Measurements from ENCODE around the gene NTHL1. TPM values are rescaled to one million over a fixed set of nuclear protein-coding genes. Genes with fewer than 3 reads are reported as not detected.
A peak's percentile ranks its signal among the peaks of the same experiment; 100 is the strongest.

Gene NTHL1
- total RNA-seq, 1 experiment from 2014 or later, result 39.8 TPM

DNA sequence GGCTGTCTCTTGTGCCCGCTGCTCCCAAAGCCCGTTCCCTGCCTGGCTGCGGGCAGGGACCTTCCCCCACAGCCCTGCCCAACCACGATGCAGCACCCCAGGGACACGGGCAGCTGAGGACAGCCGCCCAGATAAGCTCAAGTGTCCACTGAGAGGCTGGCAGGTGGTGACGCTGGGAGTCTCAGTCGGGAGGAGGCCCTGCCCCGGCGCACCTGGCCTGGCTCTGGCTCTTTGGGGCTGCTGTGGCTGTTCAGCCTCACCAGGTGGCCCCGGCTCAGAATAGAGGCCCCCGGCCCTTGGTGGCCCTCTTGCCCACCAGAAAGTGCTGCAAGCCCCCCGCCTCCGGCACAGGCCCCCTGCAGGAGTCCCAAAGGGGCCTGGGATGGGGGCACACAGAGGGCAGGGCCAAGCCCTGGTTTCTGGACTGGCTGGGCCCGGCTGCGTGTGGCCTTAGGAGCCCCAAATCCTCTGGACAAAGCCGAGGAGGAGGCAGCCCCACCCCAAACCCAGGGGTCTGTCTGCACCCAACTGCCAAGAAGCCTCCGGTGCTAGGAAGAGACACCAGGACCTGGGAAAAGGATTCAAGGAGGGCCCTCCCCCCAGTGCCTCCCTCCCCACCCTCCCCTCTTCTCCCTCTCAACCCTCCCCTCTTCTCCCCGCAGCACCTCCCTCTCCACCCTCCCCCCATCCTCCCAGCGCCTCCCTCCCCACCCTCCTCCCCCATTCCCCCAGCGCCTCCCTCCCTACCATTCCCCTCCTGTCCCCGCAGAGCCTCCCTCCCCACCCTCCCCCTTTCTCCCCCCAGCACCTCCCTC is 5.3 kb downstream of the NTHL1 start:
- CTCF ChIA-PET, result interaction anchor here (0.5 to 0.8 kb wide), 2 partner anchors 39 to 98 kb away, joined by 3 to 8 read pairs; no protein-coding TSS in a partner anchor
- Histone ChIP-seq H3K4me3 (ENCODE audit: low read depth in 2 of 2, low read length in 2 of 2) (no peak overlapping the region), H3K4me1 (ENCODE audit: control insufficient read depth, insufficient read depth, low read length) (peaks cover 54% of the 10 kb centered on the region), H3K9me3 (ENCODE audit: control insufficient read depth, insufficient read depth, low read depth, low read length) (no peaks in the 10 kb centered on the region), H3K36me3 (ENCODE audit: control insufficient read depth, insufficient read depth, low read length) (no peaks in the 10 kb centered on the region), H3K27ac (ENCODE audit: low read length) (peak overlapping the region; percentile 35; the same call in 1 of the 2 replicates), H3K27me3 (ENCODE audit: control insufficient read depth, insufficient read depth, low read length) (no peaks in the 10 kb centered on the region)
- TF ChIP-seq SIN3A (IDR thresholded peaks at IDR 0.05; ENCODE audit: borderline replicate concordance, insufficient read depth, low read depth, low read length), result no peak
- TF ChIP-seq, protein P1, sequence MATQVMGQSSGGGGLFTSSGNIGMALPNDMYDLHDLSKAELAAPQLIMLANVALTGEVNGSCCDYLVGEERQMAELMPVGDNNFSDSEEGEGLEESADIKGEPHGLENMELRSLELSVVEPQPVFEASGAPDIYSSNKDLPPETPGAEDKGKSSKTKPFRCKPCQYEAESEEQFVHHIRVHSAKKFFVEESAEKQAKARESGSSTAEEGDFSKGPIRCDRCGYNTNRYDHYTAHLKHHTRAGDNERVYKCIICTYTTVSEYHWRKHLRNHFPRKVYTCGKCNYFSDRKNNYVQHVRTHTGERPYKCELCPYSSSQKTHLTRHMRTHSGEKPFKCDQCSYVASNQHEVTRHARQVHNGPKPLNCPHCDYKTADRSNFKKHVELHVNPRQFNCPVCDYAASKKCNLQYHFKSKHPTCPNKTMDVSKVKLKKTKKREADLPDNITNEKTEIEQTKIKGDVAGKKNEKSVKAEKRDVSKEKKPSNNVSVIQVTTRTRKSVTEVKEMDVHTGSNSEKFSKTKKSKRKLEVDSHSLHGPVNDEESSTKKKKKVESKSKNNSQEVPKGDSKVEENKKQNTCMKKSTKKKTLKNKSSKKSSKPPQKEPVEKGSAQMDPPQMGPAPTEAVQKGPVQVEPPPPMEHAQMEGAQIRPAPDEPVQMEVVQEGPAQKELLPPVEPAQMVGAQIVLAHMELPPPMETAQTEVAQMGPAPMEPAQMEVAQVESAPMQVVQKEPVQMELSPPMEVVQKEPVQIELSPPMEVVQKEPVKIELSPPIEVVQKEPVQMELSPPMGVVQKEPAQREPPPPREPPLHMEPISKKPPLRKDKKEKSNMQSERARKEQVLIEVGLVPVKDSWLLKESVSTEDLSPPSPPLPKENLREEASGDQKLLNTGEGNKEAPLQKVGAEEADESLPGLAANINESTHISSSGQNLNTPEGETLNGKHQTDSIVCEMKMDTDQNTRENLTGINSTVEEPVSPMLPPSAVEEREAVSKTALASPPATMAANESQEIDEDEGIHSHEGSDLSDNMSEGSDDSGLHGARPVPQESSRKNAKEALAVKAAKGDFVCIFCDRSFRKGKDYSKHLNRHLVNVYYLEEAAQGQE (IDR thresholded peaks at IDR 0.05; ENCODE audit: insufficient read depth in 1 of 2, low read depth in 2 of 2, low read length in 1 of 2), result no peak
- TF ChIP-seq TCF7L2 (IDR thresholded peaks at IDR 0.05; ENCODE audit: low read depth, low read length), result no peak
- TF ChIP-seq, protein P2, sequence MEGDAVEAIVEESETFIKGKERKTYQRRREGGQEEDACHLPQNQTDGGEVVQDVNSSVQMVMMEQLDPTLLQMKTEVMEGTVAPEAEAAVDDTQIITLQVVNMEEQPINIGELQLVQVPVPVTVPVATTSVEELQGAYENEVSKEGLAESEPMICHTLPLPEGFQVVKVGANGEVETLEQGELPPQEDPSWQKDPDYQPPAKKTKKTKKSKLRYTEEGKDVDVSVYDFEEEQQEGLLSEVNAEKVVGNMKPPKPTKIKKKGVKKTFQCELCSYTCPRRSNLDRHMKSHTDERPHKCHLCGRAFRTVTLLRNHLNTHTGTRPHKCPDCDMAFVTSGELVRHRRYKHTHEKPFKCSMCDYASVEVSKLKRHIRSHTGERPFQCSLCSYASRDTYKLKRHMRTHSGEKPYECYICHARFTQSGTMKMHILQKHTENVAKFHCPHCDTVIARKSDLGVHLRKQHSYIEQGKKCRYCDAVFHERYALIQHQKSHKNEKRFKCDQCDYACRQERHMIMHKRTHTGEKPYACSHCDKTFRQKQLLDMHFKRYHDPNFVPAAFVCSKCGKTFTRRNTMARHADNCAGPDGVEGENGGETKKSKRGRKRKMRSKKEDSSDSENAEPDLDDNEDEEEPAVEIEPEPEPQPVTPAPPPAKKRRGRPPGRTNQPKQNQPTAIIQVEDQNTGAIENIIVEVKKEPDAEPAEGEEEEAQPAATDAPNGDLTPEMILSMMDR (IDR thresholded peaks at IDR 0.05), result no peak
- no peak for TF ChIP-seq POLR2AphosphoS5 (IDR thresholded peaks at IDR 0.05; ENCODE audit: low read depth, low read length)
- in situ Hi-C loops (cut with HindIII; ENCODE audit: low pct_unique_long_range_greater_than_20kb, low sequenced_read_pairs), result no loop called here
- POLR2A ChIA-PET, result no interaction called here
- intact Hi-C loops (cut with micrococcal nuclease; ENCODE audit: unreplicated experiment), result no loop called here
- ATAC-seq, result no peak
- DNase-seq (ENCODE audit: low read depth, low spot score), result no peak
- no TSS peak for BruUV-seq (replicated peaks)

DNA sequence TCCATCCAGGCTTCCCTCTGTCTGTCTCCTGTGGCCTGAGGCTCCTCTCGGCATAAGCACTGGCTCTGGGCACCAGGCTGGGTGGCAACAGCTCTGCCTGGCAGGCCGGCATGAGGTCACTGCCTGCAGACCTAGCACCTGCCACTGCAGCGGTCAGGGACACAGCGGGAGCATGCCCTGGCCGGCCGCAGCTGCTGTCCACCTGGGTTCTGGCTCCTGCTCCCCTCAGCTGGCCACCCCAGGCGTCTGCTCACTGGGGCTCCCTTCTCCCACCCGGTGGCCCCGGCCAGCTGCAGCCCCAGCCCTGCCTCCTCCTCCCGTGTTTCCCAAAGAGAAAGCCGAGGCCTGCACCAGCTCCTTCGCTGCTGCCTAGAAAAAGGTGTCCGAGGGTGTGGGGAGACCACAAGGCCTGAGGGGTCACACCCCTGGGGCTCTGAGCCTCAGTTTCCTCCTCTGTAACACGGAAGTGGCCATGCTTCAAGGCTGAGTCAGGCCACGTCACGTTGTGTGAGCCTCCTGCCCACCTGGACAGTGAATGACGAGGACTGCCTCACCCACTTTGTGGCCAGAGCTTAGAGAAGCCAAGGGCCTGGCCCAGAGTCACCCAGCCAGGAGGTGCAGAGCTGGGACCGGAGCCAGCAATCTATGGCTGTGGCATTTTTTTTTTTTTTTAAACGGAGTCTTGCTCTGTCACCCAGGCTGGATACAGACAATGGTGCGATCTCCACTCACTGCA is 6.7 kb downstream of the NTHL1 start:
- CTCF ChIA-PET, result interaction anchor here (0.7 kb wide), 1 partner anchor 111 kb away, joined by 4 read pairs; no protein-coding TSS in a partner anchor
- BruUV-seq (replicated peaks), result no TSS peak

More for the DNA sequence above, 6.7 kb downstream of the NTHL1 start:
- peaks cover 56% of the 10 kb centered on the region for H3K4me1 ChIP-seq (ENCODE audit: control insufficient read depth, insufficient read depth, low read length)
- no peaks in the 10 kb centered on the region for H3K27me3 ChIP-seq (ENCODE audit: control insufficient read depth, insufficient read depth, low read length)
- no peak for DNase-seq (ENCODE audit: low read depth, low spot score)
- H3K4me3 ChIP-seq (ENCODE audit: low read depth in 2 of 2, low read length in 2 of 2), result no peak overlapping the region
- intact Hi-C loops (cut with micrococcal nuclease; ENCODE audit: unreplicated experiment) (no loop called here), in situ Hi-C loops (cut with HindIII; ENCODE audit: low pct_unique_long_range_greater_than_20kb, low sequenced_read_pairs) (no loop called here)
- ATAC-seq, result peak; percentile 56
- POLR2A ChIA-PET, result interaction anchor here (0.7 kb wide), 2 partner anchors 50 to 59 kb away, joined by 4 to 5 read pairs; no protein-coding TSS in a partner anchor
- H3K36me3 ChIP-seq (ENCODE audit: control insufficient read depth, insufficient read depth, low read length), result no peaks in the 10 kb centered on the region
- H3K27ac ChIP-seq (ENCODE audit: low read length), result peak overlapping the region; percentile 82
- TF ChIP-seq POLR2AphosphoS5 (IDR thresholded peaks at IDR 0.05; ENCODE audit: low read depth, low read length), result no peak; the same call in 1 of the 2 replicates
- TF ChIP-seq SIN3A (IDR thresholded peaks at IDR 0.05; ENCODE audit: borderline replicate concordance, insufficient read depth, low read depth, low read length), result no peak
- TF ChIP-seq, protein P1 (IDR thresholded peaks at IDR 0.05; ENCODE audit: insufficient read depth in 1 of 2, low read depth in 2 of 2, low read length in 1 of 2), result no peak
- TF ChIP-seq, protein P2 (IDR thresholded peaks at IDR 0.05), result no peak
- TF ChIP-seq TCF7L2 (IDR thresholded peaks at IDR 0.05; ENCODE audit: low read depth, low read length), result no peak
- no peaks in the 10 kb centered on the region for H3K9me3 ChIP-seq (ENCODE audit: control insufficient read depth, insufficient read depth, low read depth, low read length)
